Right ventricle myocardium superior (tissue), 1 donor: Measurements from ENCODE around the gene EPHX1. TPM values are rescaled to one million over a fixed set of nuclear protein-coding genes. Genes with fewer than 3 reads are reported as not detected.

Experiments used
- ATAC-seq: fragments of 200-7000 bp; cut with Tn5 transposase; one replicate; pipeline ENCODE4 v1.9.1; 2020; ENCODE audit warnings: mild to moderate bottlenecking; ENCODE audit not compliant: poor library complexity
- DNase-seq: peaks from one replicate; pipeline ENCODE4 v3.0.0-alpha.2; 2020
- intact Hi-C: fragments of 100-400 bp; cut with DNase I; formaldehyde crosslinking; loops from one replicate; pipeline ENCODE4 v1.11.2; 2022
- total RNA-seq: library from RNA; stranded (reverse); fragmentation: NEBNext Ultra II Directional; extraction: Animal tissue kit (Norgen Biotek cat#: 25700); gene quantifications from one replicate; pipeline ENCODE4 v1.2.1, GENCODE V29; 2021
- donor health status: DM: no; HTN: yes; CAD: no; lungs with severe emphysema.

EPHX1 gene
- total RNA-seq, 1 donor from 2014 or later, result 68.6 TPM

- ATAC-seq, result no peak
- intact Hi-C loops, result no loop called here
- DNase-seq, result no peak
Observed at GRCh38 chr1:225868631-225869330, 58.9 kb downstream of the EPHX1 start.

GRCh38 chr1:225870911-225871310, 61.0 kb downstream of the EPHX1 start:
- DNase-seq (peak; percentile 16), ATAC-seq (no peak)
- intact Hi-C loops, result no loop called here

- DNase-seq (no peak), ATAC-seq (no peak)
- intact Hi-C loops, result no loop called here
Observed at GRCh38 chr1:225871359-225872074, 61.6 kb downstream of the EPHX1 start.

GRCh38 chr1:225872075-225872430, 62.1 kb downstream of the EPHX1 start:
- DNase-seq (no peak), ATAC-seq (no peak)
- intact Hi-C loops, result no loop called here

- DNase-seq (no peak), ATAC-seq (no peak)
- intact Hi-C loops, result no loop called here
Observed at GRCh38 chr1:225873281-225873850, 63.4 kb downstream of the EPHX1 start.

- peak; percentile 39 for DNase-seq
- ATAC-seq, result no peak
- intact Hi-C loops, result no loop called here
Observed at GRCh38 chr1:225874431-225874830, 64.5 kb downstream of the EPHX1 start.

- DNase-seq, result no peak
- ATAC-seq, result no peak
- intact Hi-C loops, result no loop called here
Observed at GRCh38 chr1:225875044-225875815, 65.3 kb downstream of the EPHX1 start.

- ATAC-seq (no peak), DNase-seq (no peak)
- intact Hi-C loops, result no loop called here
Observed at GRCh38 chr1:225876900-225877510, 67.1 kb downstream of the EPHX1 start.

- intact Hi-C loops, result no loop called here
- ATAC-seq, result peak; percentile 5
- peak; percentile 77 for DNase-seq
Observed at GRCh38 chr1:225877580-225877979, 67.7 kb downstream of the EPHX1 start.

- intact Hi-C loops, result no loop called here
- no peak for ATAC-seq
Observed at GRCh38 chr1:225878282-225878681, 68.4 kb downstream of the EPHX1 start.

GRCh38 chr1:225879521-225880221, 69.7 kb downstream of the EPHX1 start:
- DNase-seq (peak; percentile 20), ATAC-seq (no peak)
- intact Hi-C loops, result loop anchor here (2.0 kb wide), 1 partner anchor 69 kb away; the partner anchor contains the start of gene EPHX1

More at GRCh38 chr1:225878282-225878681, 68.4 kb downstream of the EPHX1 start:
- DNase-seq, result peak; percentile 23

GRCh38 chr1:225880222-225880588, 70.3 kb downstream of the EPHX1 start:
- DNase-seq (peak; percentile 62), ATAC-seq (peak; percentile 10)
- intact Hi-C loops, result loop anchor here (2.0 kb wide), 1 partner anchor 69 kb away; the partner anchor contains the start of gene EPHX1

- ATAC-seq (no peak), DNase-seq (no peak)
- intact Hi-C loops, result loop anchor here (2.0 kb wide), 1 partner anchor 70 kb away; the partner anchor contains the start of gene EPHX1
Observed at GRCh38 chr1:225880636-225881035, 70.7 kb downstream of the EPHX1 start.

GRCh38 chr1:225881081-225881958, 71.4 kb downstream of the EPHX1 start:
- intact Hi-C loops, result loop anchor here (2.0 kb wide), 1 partner anchor 71 kb away; the partner anchor contains the start of gene EPHX1

GRCh38 chr1:225881959-225882693, 72.2 kb downstream of the EPHX1 start, which contains the start of gene TMEM63A:
TMEM63A (minus strand) TSS chr1:225882380; CDS start chr1:225877580, 4,800 bp downstream.
- ATAC-seq (peak; percentile 93), DNase-seq (peak; percentile 98)
- intact Hi-C loops, result loop anchor here (2.0 kb wide), 1 partner anchor 71 kb away; the partner anchor contains the start of gene EPHX1

More at GRCh38 chr1:225881081-225881958, 71.4 kb downstream of the EPHX1 start:
- DNase-seq (peak; percentile 78), ATAC-seq (peak; percentile 41)
